ENCODE results near the gene MAL.

- TF ChIP-seq TP53 (CRISPR knock-in tag; IDR thresholded peaks at IDR 0.05) = no peak
- no peak for TF ChIP-seq TEAD4 (CRISPR knock-in tag; IDR thresholded peaks at IDR 0.05)
- TF ChIP-seq ATF6 (CRISPR knock-in tag; IDR thresholded peaks at IDR 0.05) = no peak
- TF ChIP-seq CTCF (IDR thresholded peaks at IDR 0.05) = no peak
- no peak for TF ChIP-seq RORB (CRISPR knock-in tag; IDR thresholded peaks at IDR 0.05)
- no peak for TF ChIP-seq NR1H2 (CRISPR knock-in tag; IDR thresholded peaks at IDR 0.05)
- TF ChIP-seq CREB1 (CRISPR knock-in tag; IDR thresholded peaks at IDR 0.05) = no peak
- TF ChIP-seq, protein P1, sequence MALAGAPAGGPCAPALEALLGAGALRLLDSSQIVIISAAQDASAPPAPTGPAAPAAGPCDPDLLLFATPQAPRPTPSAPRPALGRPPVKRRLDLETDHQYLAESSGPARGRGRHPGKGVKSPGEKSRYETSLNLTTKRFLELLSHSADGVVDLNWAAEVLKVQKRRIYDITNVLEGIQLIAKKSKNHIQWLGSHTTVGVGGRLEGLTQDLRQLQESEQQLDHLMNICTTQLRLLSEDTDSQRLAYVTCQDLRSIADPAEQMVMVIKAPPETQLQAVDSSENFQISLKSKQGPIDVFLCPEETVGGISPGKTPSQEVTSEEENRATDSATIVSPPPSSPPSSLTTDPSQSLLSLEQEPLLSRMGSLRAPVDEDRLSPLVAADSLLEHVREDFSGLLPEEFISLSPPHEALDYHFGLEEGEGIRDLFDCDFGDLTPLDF (CRISPR knock-in tag; IDR thresholded peaks at IDR 0.05) = no peak
- no peak for TF ChIP-seq ZNF423 (CRISPR knock-in tag; IDR thresholded peaks at IDR 0.05)
- no peak for TF ChIP-seq GRHL2 (CRISPR knock-in tag; IDR thresholded peaks at IDR 0.05; ENCODE audit: insufficient replicate concordance, severe bottlenecking)
- TF ChIP-seq ATF3 (CRISPR knock-in tag; conservative IDR thresholded peaks at IDR 0.05) = no peak
- TF ChIP-seq JUN (CRISPR knock-in tag; IDR thresholded peaks at IDR 0.05) = no peak
- TF ChIP-seq NR2C2 (CRISPR knock-in tag; IDR thresholded peaks at IDR 0.05) = no peak
These were observed 45.1 kb upstream of the MAL start for GRCh38 chr2:94980406-94980805.
